ENCODE results near the gene USP36. TPM values are rescaled to one million over a fixed set of nuclear protein-coding genes. Genes with fewer than 3 reads are reported as not detected.

Gene USP36
- total and polyA plus RNA-seq, 4 donors: 22.2 to 61.5 (median 44.9) TPM

DNA sequence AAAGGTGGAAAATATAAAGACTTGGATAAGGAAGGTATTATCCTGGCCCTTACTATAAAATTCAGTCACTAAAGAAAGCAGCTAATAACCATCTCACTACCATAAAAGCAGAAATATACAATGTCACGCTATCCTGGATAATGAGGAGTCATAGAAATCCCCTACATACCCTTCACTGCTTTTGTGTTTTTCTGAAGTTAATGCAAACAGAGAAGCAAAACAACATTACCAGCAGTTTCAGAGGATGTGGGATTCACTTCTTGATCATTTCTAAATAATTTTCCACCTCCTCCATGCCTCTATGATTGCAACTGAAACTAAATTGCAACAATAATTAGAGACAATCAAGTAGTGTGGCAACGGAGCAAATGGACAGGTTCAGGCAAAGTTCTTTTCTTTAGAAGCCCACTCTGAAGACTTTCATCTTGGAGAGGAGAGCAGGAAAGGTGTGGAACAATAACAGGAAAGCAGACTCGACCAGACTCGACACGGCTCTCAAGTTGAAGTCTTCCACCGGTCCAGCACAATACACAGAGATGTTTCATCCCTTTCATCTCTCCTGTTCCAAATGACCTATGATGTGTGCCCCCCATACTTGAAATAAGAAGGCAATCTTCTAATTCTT lies 68.7 kb downstream of the USP36 start:
- no peak for DNase-seq
- ATAC-seq (ENCODE audit: insufficient read depth, low FRiP score): no peak
- Histone ChIP-seq H3K9ac (ENCODE audit: insufficient read depth in 1 of 2, low read length in 2 of 2) (no peak overlapping the region), H3K4me3 (no peak overlapping the region), H3K27ac (ENCODE audit: low read depth in 1 of 2, low read length in 1 of 2) (no peak overlapping the region), H3K4me1 (ENCODE audit: control insufficient read depth in 5 of 5, insufficient read depth in 5 of 5, low read length in 5 of 5) (peaks cover 0 to 11% (median 7%) of the 10 kb centered on the region in 5 donors), H3K27me3 (ENCODE audit: control insufficient read depth in 3 of 3, insufficient read depth in 3 of 3, low read length in 2 of 3) (no peaks in the 10 kb centered on the region), H3K36me3 (ENCODE audit: control insufficient read depth in 4 of 4, insufficient read depth in 4 of 4, low read length in 4 of 4) (peaks cover 0 to 3% (median 0%) of the 10 kb centered on the region in 4 donors), H3K9me3 (ENCODE audit: control insufficient read depth in 4 of 4, insufficient read depth in 3 of 4, low read length in 3 of 4) (no peaks in the 10 kb centered on the region)
- TF ChIP-seq, protein P1, sequence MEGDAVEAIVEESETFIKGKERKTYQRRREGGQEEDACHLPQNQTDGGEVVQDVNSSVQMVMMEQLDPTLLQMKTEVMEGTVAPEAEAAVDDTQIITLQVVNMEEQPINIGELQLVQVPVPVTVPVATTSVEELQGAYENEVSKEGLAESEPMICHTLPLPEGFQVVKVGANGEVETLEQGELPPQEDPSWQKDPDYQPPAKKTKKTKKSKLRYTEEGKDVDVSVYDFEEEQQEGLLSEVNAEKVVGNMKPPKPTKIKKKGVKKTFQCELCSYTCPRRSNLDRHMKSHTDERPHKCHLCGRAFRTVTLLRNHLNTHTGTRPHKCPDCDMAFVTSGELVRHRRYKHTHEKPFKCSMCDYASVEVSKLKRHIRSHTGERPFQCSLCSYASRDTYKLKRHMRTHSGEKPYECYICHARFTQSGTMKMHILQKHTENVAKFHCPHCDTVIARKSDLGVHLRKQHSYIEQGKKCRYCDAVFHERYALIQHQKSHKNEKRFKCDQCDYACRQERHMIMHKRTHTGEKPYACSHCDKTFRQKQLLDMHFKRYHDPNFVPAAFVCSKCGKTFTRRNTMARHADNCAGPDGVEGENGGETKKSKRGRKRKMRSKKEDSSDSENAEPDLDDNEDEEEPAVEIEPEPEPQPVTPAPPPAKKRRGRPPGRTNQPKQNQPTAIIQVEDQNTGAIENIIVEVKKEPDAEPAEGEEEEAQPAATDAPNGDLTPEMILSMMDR (IDR thresholded peaks at IDR 0.05; ENCODE audit: control extremely low read depth, extremely low read depth): no peak
- 40 to 44% methylated on average over 6 of the region's 6 CpGs for WGBS, 2 donors

DNA sequence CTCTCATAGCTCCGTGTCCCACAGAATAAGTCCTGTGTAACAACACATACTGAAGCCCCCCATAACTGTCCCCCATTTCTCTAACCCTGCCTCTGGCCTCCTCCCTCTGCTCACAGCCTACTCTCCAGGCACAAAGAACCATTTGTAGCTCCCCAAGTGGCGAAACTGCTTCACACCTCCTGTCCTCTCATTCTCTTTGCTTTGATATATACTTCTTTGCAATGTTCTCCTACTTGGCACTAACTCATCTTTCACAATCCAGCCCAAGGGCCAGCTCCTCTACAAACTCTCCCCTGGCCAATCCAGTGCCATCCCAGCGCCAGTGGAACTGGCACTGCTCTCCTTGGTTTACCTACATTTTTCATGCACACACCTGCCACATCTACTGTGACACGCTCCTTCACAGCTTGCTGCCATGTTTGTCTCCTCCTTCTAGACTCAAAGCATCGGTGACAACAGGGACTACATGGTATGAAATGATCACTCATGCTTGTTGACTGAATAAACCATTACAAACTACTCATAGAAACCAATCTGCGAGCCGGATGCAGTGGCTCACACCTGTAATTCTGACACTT lies 71.3 kb downstream of the USP36 start:
- TF ChIP-seq, protein P1 (IDR thresholded peaks at IDR 0.05; ENCODE audit: control extremely low read depth, extremely low read depth): no peak

DNA sequence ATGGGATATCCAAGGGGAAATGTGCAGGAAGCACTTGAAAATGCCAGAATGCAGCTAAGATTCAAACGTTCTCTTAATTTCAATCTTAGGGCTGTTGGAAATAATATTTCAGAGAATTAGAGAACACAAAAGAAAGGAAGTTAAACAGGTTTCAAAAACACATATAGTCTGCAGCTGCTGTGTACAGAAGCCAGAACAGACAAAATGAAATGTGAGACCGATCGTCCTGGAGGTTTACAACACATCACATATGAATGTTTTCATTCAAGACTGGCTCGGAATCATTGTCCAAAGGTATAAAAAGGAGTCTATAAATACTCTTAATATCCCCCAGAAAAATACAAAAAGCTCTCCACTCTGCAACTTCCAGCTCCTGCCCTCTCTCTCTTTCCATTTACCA lies 72.8 kb downstream of the USP36 start:
- H3K4me1 ChIP-seq (ENCODE audit: control insufficient read depth in 5 of 5, insufficient read depth in 5 of 5, low read length in 5 of 5): peaks cover 0 to 18% (median 11%) of the 10 kb centered on the region in 5 donors

More for the DNA sequence above, 71.3 kb downstream of the USP36 start:
- Histone ChIP-seq H3K36me3 (ENCODE audit: control insufficient read depth in 4 of 4, insufficient read depth in 4 of 4, low read length in 4 of 4) (peaks cover 0 to 3% (median 0%) of the 10 kb centered on the region in 4 donors), H3K9me3 (ENCODE audit: control insufficient read depth in 4 of 4, insufficient read depth in 3 of 4, low read length in 3 of 4) (no peaks in the 10 kb centered on the region), H3K4me3 (no peak overlapping the region), H3K27me3 (ENCODE audit: control insufficient read depth in 3 of 3, insufficient read depth in 3 of 3, low read length in 2 of 3) (no peaks in the 10 kb centered on the region), H3K27ac (ENCODE audit: low read depth in 1 of 2, low read length in 1 of 2) (no peak overlapping the region), H3K4me1 (ENCODE audit: control insufficient read depth in 5 of 5, insufficient read depth in 5 of 5, low read length in 5 of 5) (peaks cover 0 to 19% (median 11%) of the 10 kb centered on the region in 5 donors), H3K9ac (ENCODE audit: insufficient read depth in 1 of 2, low read length in 2 of 2) (no peak overlapping the region)
- DNase-seq: no peak
- ATAC-seq (ENCODE audit: insufficient read depth, low FRiP score): no peak
- WGBS, 2 donors: 94 to 95% methylated on average over 7 of the region's 7 CpGs

More for the DNA sequence above, 72.8 kb downstream of the USP36 start:
- 51 to 61% methylated on average over 4 of the region's 4 CpGs for WGBS, 2 donors
- H3K4me3 ChIP-seq: no peak overlapping the region
- no peak overlapping the region for H3K9ac ChIP-seq (ENCODE audit: insufficient read depth in 1 of 2, low read length in 2 of 2)
- no peaks in the 10 kb centered on the region for H3K27me3 ChIP-seq (ENCODE audit: control insufficient read depth in 3 of 3, insufficient read depth in 3 of 3, low read length in 2 of 3)
- H3K27ac ChIP-seq (ENCODE audit: low read depth in 1 of 2, low read length in 1 of 2): no peak overlapping the region
- DNase-seq (no peak), ATAC-seq (ENCODE audit: insufficient read depth, low FRiP score) (no peak)
- TF ChIP-seq, protein P1 (IDR thresholded peaks at IDR 0.05; ENCODE audit: control extremely low read depth, extremely low read depth): no peak
- peaks cover 0 to 3% (median 0%) of the 10 kb centered on the region in 4 donors for H3K36me3 ChIP-seq (ENCODE audit: control insufficient read depth in 4 of 4, insufficient read depth in 4 of 4, low read length in 4 of 4)
- no peaks in the 10 kb centered on the region for H3K9me3 ChIP-seq (ENCODE audit: control insufficient read depth in 4 of 4, insufficient read depth in 3 of 4, low read length in 3 of 4)
